Rectal smooth muscle tissue (tissue), 1 donor: ENCODE results near the gene NBEA.

Experiments used
- H3K27ac ChIP-seq: one replicate; pipeline ENCODE4 v1.7.0; 2013; ENCODE audit warnings: low read depth, low read length, inconsistent platforms
- H3K27me3 ChIP-seq: one replicate; pipeline ENCODE4 v1.7.0; 2013; ENCODE audit warnings: low read length; ENCODE audit not compliant: control insufficient read depth, insufficient read depth
- H3K36me3 ChIP-seq: one replicate; pipeline ENCODE4 v1.7.0; 2013; ENCODE audit warnings: low read length; ENCODE audit not compliant: control insufficient read depth, insufficient read depth
- H3K4me1 ChIP-seq: one replicate; pipeline ENCODE4 v1.7.0; 2013; ENCODE audit warnings: low read length; ENCODE audit not compliant: control insufficient read depth, insufficient read depth
- H3K4me3 ChIP-seq: one replicate; pipeline ENCODE4 v1.7.0; 2013; ENCODE audit warnings: low read length
- H3K9ac ChIP-seq: one replicate; pipeline ENCODE4 v1.7.0; 2013; ENCODE audit warnings: low read length

Gene NBEA

GRCh38 chr13:35127466-35127865 is 185.4 kb downstream of the NBEA start:
- Histone ChIP-seq H3K9ac (no peak overlapping the region), H3K36me3 (no peaks in the 10 kb centered on the region), H3K27me3 (no peaks in the 10 kb centered on the region), H3K4me3 (no peak overlapping the region), H3K4me1 (no peaks in the 10 kb centered on the region), H3K27ac (no peak overlapping the region)

- H3K36me3 ChIP-seq = no peaks in the 10 kb centered on the region
- no peak overlapping the region for H3K27ac ChIP-seq
- no peak overlapping the region for H3K4me3 ChIP-seq
- no peak overlapping the region for H3K9ac ChIP-seq
- H3K4me1 ChIP-seq = no peaks in the 10 kb centered on the region
- no peaks in the 10 kb centered on the region for H3K27me3 ChIP-seq
Measured at GRCh38 chr13:35129500-35129899, 187.4 kb downstream of the NBEA start.

DNA sequence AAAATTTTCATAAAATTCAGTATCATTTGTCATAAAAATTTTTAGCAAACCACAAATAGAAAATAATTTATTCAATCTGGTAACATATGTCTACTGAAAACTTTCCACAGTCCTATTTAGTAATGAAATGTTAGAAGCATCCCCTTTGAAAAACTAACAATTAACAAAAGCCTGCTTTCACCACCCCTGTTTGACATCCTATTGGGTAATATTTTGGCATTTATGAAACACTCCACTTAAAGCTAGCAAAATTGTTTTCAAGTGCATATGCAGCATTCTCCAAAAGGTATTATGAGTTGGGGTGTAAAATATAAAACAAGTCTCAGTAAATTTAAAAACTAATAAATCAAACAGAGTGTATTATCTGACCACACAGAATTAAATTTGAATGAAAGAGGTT is 189.4 kb downstream of the NBEA start:
- Histone ChIP-seq H3K27me3 (no peaks in the 10 kb centered on the region), H3K9ac (no peak overlapping the region), H3K36me3 (no peaks in the 10 kb centered on the region), H3K4me3 (no peak overlapping the region), H3K4me1 (no peaks in the 10 kb centered on the region), H3K27ac (no peak overlapping the region)

GRCh38 chr13:35136585-35136984 is 194.5 kb downstream of the NBEA start:
- no peaks in the 10 kb centered on the region for H3K4me1 ChIP-seq
- H3K4me3 ChIP-seq = no peak overlapping the region
- H3K27ac ChIP-seq = no peak overlapping the region
- H3K9ac ChIP-seq = no peak overlapping the region
- H3K27me3 ChIP-seq = no peaks in the 10 kb centered on the region
- H3K36me3 ChIP-seq = no peaks in the 10 kb centered on the region

GRCh38 chr13:35139591-35139990 is 197.5 kb downstream of the NBEA start:
- H3K4me3 ChIP-seq = no peak overlapping the region
- H3K9ac ChIP-seq = no peak overlapping the region
- H3K36me3 ChIP-seq = no peaks in the 10 kb centered on the region
- no peaks in the 10 kb centered on the region for H3K27me3 ChIP-seq
- no peaks in the 10 kb centered on the region for H3K4me1 ChIP-seq
- H3K27ac ChIP-seq = no peak overlapping the region

GRCh38 chr13:35140321-35140720 is 198.3 kb downstream of the NBEA start:
- no peaks in the 10 kb centered on the region for H3K27me3 ChIP-seq
- H3K4me1 ChIP-seq = no peaks in the 10 kb centered on the region
- H3K4me3 ChIP-seq = no peak overlapping the region
- no peak overlapping the region for H3K27ac ChIP-seq
- no peak overlapping the region for H3K9ac ChIP-seq
- H3K36me3 ChIP-seq = no peaks in the 10 kb centered on the region

- Histone ChIP-seq H3K4me1 (no peaks in the 10 kb centered on the region), H3K27ac (no peak overlapping the region), H3K27me3 (no peaks in the 10 kb centered on the region), H3K36me3 (no peaks in the 10 kb centered on the region), H3K9ac (no peak overlapping the region), H3K4me3 (no peak overlapping the region)
Measured at GRCh38 chr13:35140831-35141230, 198.8 kb downstream of the NBEA start.

DNA sequence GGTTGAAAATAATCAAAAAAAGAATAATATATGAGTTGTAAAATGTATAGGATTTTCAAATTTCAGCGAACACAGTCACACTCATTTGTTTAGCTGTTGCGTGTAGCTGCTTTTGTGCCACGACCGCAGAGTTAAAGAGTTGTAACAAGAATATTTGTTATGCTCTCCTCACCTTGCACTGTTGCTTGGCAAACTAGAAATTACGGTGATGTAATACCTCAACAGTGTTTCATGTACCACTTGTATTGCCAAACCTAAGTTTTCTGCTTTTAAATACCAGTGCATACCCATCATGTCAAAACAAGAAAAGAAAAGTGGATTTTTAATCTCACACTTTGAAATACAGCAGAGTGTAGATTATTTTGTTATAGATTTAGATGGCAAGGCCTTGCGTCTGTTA is 201.1 kb downstream of the NBEA start:
- no peaks in the 10 kb centered on the region for H3K27me3 ChIP-seq
- H3K9ac ChIP-seq = no peak overlapping the region
- no peak overlapping the region for H3K4me3 ChIP-seq
- no peak overlapping the region for H3K27ac ChIP-seq
- H3K4me1 ChIP-seq = no peaks in the 10 kb centered on the region
- no peaks in the 10 kb centered on the region for H3K36me3 ChIP-seq

DNA sequence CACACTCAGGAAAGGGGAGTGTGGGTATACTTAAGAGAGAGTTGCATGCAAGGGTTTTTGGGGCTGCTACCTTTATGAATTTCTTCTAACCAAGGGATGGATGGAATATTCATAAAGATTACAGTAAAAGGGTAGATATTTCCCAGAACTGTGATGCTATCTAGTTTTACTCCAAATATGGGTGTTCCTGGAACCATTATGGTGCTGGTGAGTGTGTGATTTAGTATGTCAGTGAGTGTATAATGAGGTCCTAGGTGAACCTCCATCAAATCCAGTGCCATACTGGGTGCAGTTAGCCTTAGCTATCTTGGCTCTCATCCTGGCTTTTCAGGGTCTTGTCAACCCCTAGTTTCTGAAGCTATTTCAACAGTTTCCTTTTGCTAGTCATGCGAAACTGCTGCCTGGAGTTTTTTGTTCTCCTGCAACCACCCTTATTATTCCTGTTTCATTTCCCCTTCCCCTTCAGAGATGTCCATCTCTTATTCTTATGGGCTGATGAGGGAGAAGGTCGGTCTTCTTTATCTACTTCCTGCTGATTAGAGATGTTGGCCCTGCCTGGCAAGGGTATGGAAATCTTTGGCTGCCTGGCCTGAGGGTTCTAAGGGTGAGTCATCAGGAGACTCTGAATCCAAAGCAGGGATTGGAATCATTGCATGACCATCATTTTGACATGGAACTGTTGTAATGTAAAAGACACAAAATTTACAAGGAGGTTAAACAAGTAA is 202.3 kb downstream of the NBEA start:
- no peaks in the 10 kb centered on the region for H3K36me3 ChIP-seq
- no peak overlapping the region for H3K4me3 ChIP-seq
- no peaks in the 10 kb centered on the region for H3K27me3 ChIP-seq
- H3K27ac ChIP-seq = no peak overlapping the region
- no peaks in the 10 kb centered on the region for H3K4me1 ChIP-seq
- no peak overlapping the region for H3K9ac ChIP-seq

DNA sequence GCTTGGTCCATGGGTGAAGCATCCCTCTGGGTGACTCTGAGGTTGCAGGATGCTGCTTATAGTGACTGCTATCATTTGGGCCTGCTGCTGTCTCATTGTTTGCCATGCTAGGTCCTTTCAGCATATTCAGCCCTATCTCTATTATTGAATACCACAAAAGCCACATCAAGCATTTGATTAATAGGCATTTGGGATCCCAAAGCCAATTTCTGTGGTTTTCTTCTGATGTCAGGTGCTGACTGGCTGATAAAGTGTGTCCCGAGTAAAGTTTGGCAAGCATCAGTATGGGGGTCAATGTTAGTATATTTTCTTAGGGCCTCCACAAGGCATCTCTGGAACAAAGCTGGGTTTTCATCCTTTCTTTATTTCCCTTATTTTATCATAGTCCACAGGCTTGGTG is 204.6 kb downstream of the NBEA start:
- Histone ChIP-seq H3K36me3 (no peaks in the 10 kb centered on the region), H3K9ac (no peak overlapping the region), H3K4me1 (no peaks in the 10 kb centered on the region)

DNA sequence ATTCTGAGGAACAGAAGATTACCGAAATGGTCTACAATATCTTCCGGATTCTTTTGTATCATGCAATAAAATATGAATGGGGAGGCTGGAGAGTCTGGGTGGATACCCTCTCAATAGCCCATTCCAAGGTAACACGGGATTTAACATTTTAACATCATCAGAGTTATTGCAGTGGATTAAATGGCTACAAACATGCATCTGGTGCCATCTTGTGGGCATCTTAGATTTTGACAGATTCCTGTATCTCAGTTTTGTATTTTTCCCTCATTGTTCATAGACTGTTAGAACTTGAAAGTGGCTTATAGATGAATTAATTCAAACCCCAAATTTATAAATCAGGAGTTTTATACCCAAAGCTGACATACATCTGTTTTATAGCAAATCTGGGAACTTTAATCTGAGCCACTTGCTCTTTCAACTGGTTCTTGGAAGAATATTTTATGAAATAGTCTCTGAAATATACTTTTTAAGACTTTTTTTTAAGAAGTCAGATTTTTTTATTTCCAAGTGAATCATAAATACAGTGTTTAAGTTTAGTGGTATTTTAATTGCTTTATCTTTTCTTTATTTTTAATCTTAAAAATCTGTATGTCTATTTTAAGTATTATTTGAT is 215.2 kb downstream of the NBEA start:
- no peak overlapping the region for H3K27ac ChIP-seq
- H3K36me3 ChIP-seq = no peaks in the 10 kb centered on the region
- H3K4me3 ChIP-seq = no peak overlapping the region
- H3K9ac ChIP-seq = no peak overlapping the region
- peaks cover 5% of the 10 kb centered on the region for H3K4me1 ChIP-seq
- H3K27me3 ChIP-seq = no peaks in the 10 kb centered on the region

More for the DNA sequence above, 204.6 kb downstream of the NBEA start:
- Histone ChIP-seq H3K27ac (no peak overlapping the region), H3K27me3 (no peaks in the 10 kb centered on the region), H3K4me3 (no peak overlapping the region)

DNA sequence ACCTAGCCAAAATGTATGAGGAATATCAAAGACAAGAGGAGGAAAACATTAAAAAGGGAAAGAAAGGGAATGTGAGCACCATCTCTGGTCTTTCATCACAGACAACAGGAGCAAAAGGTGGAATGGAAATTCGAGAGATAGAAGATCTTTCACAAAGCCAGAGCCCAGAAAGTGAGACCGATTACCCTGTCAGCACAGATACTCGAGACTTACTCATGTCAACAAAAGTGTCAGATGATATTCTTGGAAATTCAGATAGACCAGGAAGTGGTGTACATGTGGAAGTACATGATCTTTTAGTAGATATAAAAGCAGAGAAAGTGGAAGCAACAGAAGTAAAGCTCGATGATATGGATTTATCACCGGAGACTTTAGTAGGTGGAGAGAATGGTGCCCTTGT is 217.0 kb downstream of the NBEA start:
- Histone ChIP-seq H3K9ac (no peak overlapping the region), H3K4me1 (peaks cover 5% of the 10 kb centered on the region), H3K4me3 (no peak overlapping the region), H3K27me3 (no peaks in the 10 kb centered on the region), H3K27ac (no peak overlapping the region), H3K36me3 (no peaks in the 10 kb centered on the region)

GRCh38 chr13:35160896-35161295 is 218.8 kb downstream of the NBEA start:
- peaks cover 3% of the 10 kb centered on the region for H3K4me1 ChIP-seq
- H3K9ac ChIP-seq = no peak overlapping the region
- no peaks in the 10 kb centered on the region for H3K27me3 ChIP-seq
- no peak overlapping the region for H3K4me3 ChIP-seq
- no peak overlapping the region for H3K27ac ChIP-seq
- no peaks in the 10 kb centered on the region for H3K36me3 ChIP-seq
